PC-9 (cell line): ENCODE results near the gene ACTL7A. TPM values are rescaled to one million over a fixed set of nuclear protein-coding genes. Genes with fewer than 3 reads are reported as not detected.

Experiments used
- BruUV-seq: library from RNA; stranded (reverse); fragments of 400-500 nt; replicated peaks from 2 replicates; lab custom pipeline; 2021; lab: Mats Ljungman, UMichigan
- CTCF ChIA-PET: fragments of 300-600 bp; sonication (Branson Sonifier 250); formaldehyde crosslinking; loops from one replicate; lab custom pipeline; 2022; ENCODE audit warnings: antibody characterized with exemption; lab: Charles Lee
- POLR2A ChIA-PET: fragments of 300-600 bp; sonication (Branson Sonifier 250); formaldehyde crosslinking; loops from one replicate; lab custom pipeline; 2022; ENCODE audit warnings: antibody characterized with exemption; ENCODE audit not compliant: unreplicated experiment; lab: Charles Lee
- DNase-seq, 2 experiments: peaks; one replicate each; pipeline versions ENCODE4 v3.0.0 to v3.0.0-alpha.2; 2015 to 2022; ENCODE audit warnings: mixed read lengths in 1 of 2
- H2AFZ ChIP-seq: fragments of 200-600 bp; sonication (generic); 2 replicates; pipeline ENCODE4 v1.8.1; 2017; ENCODE audit warnings: antibody characterized with exemption
- H3F3A ChIP-seq: fragments of 200-600 bp; sonication (generic); 2 replicates; pipeline ENCODE4 v1.8.1; 2017; ENCODE audit warnings: antibody characterized with exemption, mild to moderate bottlenecking, low read depth; ENCODE audit not compliant: insufficient read depth
- H3K27ac ChIP-seq: fragments of 200-600 bp; sonication (generic); 2 replicates; pipeline ENCODE4 v1.6.1; 2016; ENCODE audit warnings: mixed run types
- H3K27me3 ChIP-seq: fragments of 200-600 bp; sonication (generic); 2 replicates; pipeline ENCODE4 v1.6.1; 2016; ENCODE audit warnings: low read depth, mixed run types; ENCODE audit not compliant: insufficient read depth
- H3K36me3 ChIP-seq: fragments of 200-600 bp; sonication (generic); 2 replicates; pipeline ENCODE4 v1.6.1; 2016; ENCODE audit warnings: low read depth, mixed run types
- H3K4me1 ChIP-seq: fragments of 200-600 bp; sonication (generic); replicated peaks from 2 replicates; pipeline ENCODE4 v1.6.1; 2016; ENCODE audit warnings: mixed run types; ENCODE audit not compliant: insufficient read depth
- H3K4me2 ChIP-seq: fragments of 200-600 bp; sonication (generic); 2 replicates; pipeline ENCODE4 v1.6.1; 2017; ENCODE audit warnings: mixed run types
- H3K4me3 ChIP-seq: fragments of 200-600 bp; sonication (generic); 2 replicates; pipeline ENCODE4 v1.6.1; 2016; ENCODE audit warnings: mixed run types
- H3K79me2 ChIP-seq: fragments of 200-600 bp; sonication (generic); 2 replicates; pipeline ENCODE4 v1.6.1; 2017; ENCODE audit warnings: low read depth, mixed run types
- H3K9me2 ChIP-seq: fragments of 200-600 bp; sonication (generic); 2 replicates; pipeline ENCODE4 v1.8.1; 2017; ENCODE audit warnings: mild to moderate bottlenecking; ENCODE audit not compliant: insufficient read depth
- H3K9me3 ChIP-seq: fragments of 200-600 bp; sonication (generic); 2 replicates; pipeline ENCODE4 v1.8.1; 2016; ENCODE audit warnings: low read depth; ENCODE audit not compliant: insufficient read depth
- H4K20me1 ChIP-seq: fragments of 200-600 bp; sonication (generic); 2 replicates; pipeline ENCODE4 v1.8.1; 2017; ENCODE audit not compliant: insufficient read depth
- CTCF ChIP-seq: fragments of 200-600 bp; sonication (generic); conservative IDR thresholded peaks from 2 replicates; pipeline ENCODE4 v1.6.1; 2017; ENCODE audit warnings: mixed run types, antibody characterized with exemption, mild to moderate bottlenecking, moderate library complexity
- EZH2 ChIP-seq: fragments of 200-600 bp; sonication (generic); IDR thresholded peaks from 2 replicates; pipeline ENCODE4 v1.8.0; 2017; ENCODE audit warnings: antibody characterized with exemption, low read depth
- intact Hi-C: fragments of 100-400 bp; cut with micrococcal nuclease; formaldehyde crosslinking; loops from one replicate; pipeline ENCODE4 v1.10.0; 2022; ENCODE audit not compliant: unreplicated experiment
- total RNA-seq: library from RNA; stranded (reverse); gene quantifications from 2 replicates; pipeline ENCODE4 v1.2.3, GENCODE V29; 2021

Gene ACTL7A
- total RNA-seq, 1 experiment from 2014 or later, result not detected

GRCh38 chr9:108832179-108832500, 29.9 kb upstream of the ACTL7A start:
- BruUV-seq, result no TSS peak
- H3K27ac ChIP-seq, result no peak overlapping the region

DNA sequence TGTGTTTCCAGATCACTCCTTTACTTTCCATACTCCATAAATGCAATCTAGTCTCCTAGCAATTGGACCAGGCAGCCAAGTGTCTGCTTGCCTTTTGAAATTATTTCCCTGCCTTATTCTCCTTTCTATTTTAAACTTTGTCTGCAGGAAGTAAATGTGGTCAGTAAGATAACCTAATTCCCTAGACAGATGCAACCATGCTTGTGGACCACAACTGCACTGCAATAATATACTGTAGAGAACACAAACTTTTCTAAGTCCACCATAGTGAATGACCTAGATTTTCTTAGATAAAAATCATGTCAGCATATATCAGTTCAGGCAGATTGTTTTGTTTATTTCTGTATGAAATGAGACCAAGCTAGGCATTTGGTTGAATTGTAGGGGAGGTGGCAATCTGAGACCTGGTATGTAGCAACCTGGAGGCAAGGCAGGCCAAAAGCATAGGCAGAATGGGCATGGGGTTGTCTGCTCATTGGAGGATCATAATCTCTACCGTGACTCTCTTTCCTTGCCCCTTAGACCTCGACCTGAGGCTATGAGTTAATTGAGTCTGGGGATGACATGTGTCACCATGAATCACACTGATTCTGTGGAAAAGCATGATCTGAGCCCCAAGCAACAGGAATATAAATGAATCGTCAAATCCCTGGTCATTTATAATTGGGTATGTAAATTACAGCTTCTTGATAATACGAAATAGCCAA, 27.0 kb upstream of the ACTL7A start:
- H3K36me3 ChIP-seq, result no peaks in the 10 kb centered on the region
- H3K4me2 ChIP-seq, result no peak overlapping the region
- no peaks in the 10 kb centered on the region for H3K79me2 ChIP-seq
- H3K4me3 ChIP-seq, result no peak overlapping the region
- H3K9me2 ChIP-seq, result no peaks in the 10 kb centered on the region
- no TSS peak for BruUV-seq
- H3K27me3 ChIP-seq, result no peaks in the 10 kb centered on the region
- no peak overlapping the region for H3K27ac ChIP-seq
- intact Hi-C loops, result no loop called here
- H3K4me1 ChIP-seq, result peaks cover 19% of the 10 kb centered on the region
- TF ChIP-seq CTCF (no peak), EZH2 (no peak)
- CTCF ChIA-PET, result no interaction called here
- no peak for DNase-seq
- peak overlapping the region; percentile 42; the same call in 1 of the 2 replicates for H2AFZ ChIP-seq
- no peaks in the 10 kb centered on the region for H4K20me1 ChIP-seq
- POLR2A ChIA-PET, result interaction anchor here (0.6 to 0.7 kb wide), 4 partner anchors 50 to 804 kb away, joined by 3 to 9 read pairs (median 3); no protein-coding TSS in a partner anchor
- H3F3A ChIP-seq, result no peaks in the 10 kb centered on the region; the same call in 1 of the 2 replicates
- no peaks in the 10 kb centered on the region; the same call in 1 of the 2 replicates for H3K9me3 ChIP-seq

More at GRCh38 chr9:108832179-108832500, 29.9 kb upstream of the ACTL7A start:
- Histone ChIP-seq H3K4me1 (peaks cover 10% of the 10 kb centered on the region; the same call in 1 of the 2 replicates), H3K9me3 (no peaks in the 10 kb centered on the region; the same call in 1 of the 2 replicates), H4K20me1 (no peaks in the 10 kb centered on the region), H2AFZ (no peak overlapping the region), H3F3A (no peaks in the 10 kb centered on the region; the same call in 1 of the 2 replicates), H3K36me3 (no peaks in the 10 kb centered on the region), H3K4me3 (no peak overlapping the region), H3K9me2 (no peaks in the 10 kb centered on the region), H3K27me3 (no peaks in the 10 kb centered on the region), H3K79me2 (no peaks in the 10 kb centered on the region), H3K4me2 (no peak overlapping the region)
- no peak for TF ChIP-seq EZH2
- TF ChIP-seq CTCF, result no peak
- DNase-seq, result no peak
- ChIA-PET POLR2A (no interaction called here), CTCF (interaction anchor here (0.6 kb wide), 1 partner anchor 30 kb away, joined by 3 read pairs; no protein-coding TSS in a partner anchor)
- intact Hi-C loops, result no loop called here

DNA sequence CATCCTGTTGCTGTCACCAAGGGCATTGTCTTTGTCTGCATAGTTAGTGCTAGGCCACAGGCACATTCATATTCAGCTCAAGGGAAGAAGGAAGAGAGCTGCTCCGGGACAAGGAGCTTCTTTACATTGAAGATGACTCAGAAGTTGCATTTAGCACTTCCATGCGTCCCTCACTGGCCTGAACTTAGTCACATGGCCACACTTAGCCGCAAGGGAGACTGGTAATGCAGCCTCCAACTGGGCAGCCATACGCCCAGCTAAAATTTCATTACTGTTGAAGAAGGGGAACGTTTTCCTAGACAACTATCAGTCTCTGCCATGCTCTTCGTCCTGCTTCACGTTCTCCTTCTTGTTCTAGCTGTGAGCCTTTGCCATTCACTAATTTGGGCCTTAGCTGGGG, 26.2 kb upstream of the ACTL7A start:
- no TSS peak for BruUV-seq
- Histone ChIP-seq H3K79me2 (no peaks in the 10 kb centered on the region), H2AFZ (peak overlapping the region; percentile 42; the same call in 1 of the 2 replicates), H4K20me1 (no peaks in the 10 kb centered on the region), H3K9me3 (no peaks in the 10 kb centered on the region; the same call in 1 of the 2 replicates), H3K27me3 (no peaks in the 10 kb centered on the region), H3F3A (no peaks in the 10 kb centered on the region; the same call in 1 of the 2 replicates), H3K27ac (no peak overlapping the region), H3K4me2 (no peak overlapping the region), H3K36me3 (no peaks in the 10 kb centered on the region), H3K4me1 (peaks cover 19% of the 10 kb centered on the region), H3K4me3 (no peak overlapping the region), H3K9me2 (no peaks in the 10 kb centered on the region)
- CTCF ChIA-PET, result interaction anchor here (0.6 kb wide), 1 partner anchor 209 kb away, joined by 5 read pairs; no protein-coding TSS in a partner anchor
- intact Hi-C loops, result no loop called here
- POLR2A ChIA-PET, result interaction anchor here (0.6 to 0.7 kb wide), 4 partner anchors 51 to 804 kb away, joined by 3 to 9 read pairs (median 3); no protein-coding TSS in a partner anchor
- TF ChIP-seq EZH2 (no peak), CTCF (no peak)
- DNase-seq, result no peak
